Tibial nerve (tissue), 3 donors: ENCODE measurements around the gene ABHD8.

Source experiments
- POLR2A ChIP-seq, 2 donors: fragments of 450-650 bp; IDR thresholded peaks; one replicate each; pipeline ENCODE4 v1.6.1; 2017; ENCODE audit warnings: antibody characterized with exemption in 2 of 2, mild to moderate bottlenecking in 2 of 2, moderate library complexity in 2 of 2
- TF ChIP-seq, protein P1 (sequence below), 5 experiments: fragments of 200-600 bp in 3 of 5; fragments of 450-650 bp in 2 of 5; sonication (generic) in 3 of 5; IDR thresholded peaks; one replicate each; pipeline ENCODE4 v1.5.1; 2016 to 2019; ENCODE audit warnings: antibody characterized with exemption in 5 of 5, mild to moderate bottlenecking in 3 of 5, moderate library complexity in 2 of 5

DNA sequence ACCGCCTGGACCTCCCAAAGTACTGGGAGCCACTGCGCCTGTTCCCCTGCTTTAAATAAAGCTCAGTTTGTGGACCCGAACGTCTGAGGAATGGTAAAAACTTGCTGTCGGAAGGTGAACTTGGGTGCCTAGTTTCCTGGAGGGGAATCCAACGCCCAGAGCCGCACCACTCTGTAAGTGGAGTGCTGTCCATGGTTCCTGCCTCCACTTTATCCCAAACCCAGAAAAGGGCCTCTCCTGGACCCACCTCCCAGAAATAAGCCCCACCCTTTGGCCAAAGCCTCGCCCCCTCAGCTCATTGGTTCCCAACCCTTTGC, 29.1 kb upstream of the ABHD8 start:
- TF ChIP-seq, protein P1, sequence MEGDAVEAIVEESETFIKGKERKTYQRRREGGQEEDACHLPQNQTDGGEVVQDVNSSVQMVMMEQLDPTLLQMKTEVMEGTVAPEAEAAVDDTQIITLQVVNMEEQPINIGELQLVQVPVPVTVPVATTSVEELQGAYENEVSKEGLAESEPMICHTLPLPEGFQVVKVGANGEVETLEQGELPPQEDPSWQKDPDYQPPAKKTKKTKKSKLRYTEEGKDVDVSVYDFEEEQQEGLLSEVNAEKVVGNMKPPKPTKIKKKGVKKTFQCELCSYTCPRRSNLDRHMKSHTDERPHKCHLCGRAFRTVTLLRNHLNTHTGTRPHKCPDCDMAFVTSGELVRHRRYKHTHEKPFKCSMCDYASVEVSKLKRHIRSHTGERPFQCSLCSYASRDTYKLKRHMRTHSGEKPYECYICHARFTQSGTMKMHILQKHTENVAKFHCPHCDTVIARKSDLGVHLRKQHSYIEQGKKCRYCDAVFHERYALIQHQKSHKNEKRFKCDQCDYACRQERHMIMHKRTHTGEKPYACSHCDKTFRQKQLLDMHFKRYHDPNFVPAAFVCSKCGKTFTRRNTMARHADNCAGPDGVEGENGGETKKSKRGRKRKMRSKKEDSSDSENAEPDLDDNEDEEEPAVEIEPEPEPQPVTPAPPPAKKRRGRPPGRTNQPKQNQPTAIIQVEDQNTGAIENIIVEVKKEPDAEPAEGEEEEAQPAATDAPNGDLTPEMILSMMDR (IDR thresholded peaks at IDR 0.05) = no peak
- TF ChIP-seq POLR2A (IDR thresholded peaks at IDR 0.05) = no peak
